Gastrocnemius medialis (tissue), 4 donors: ENCODE measurements around the gene CAPN5. TPM values are rescaled to one million over a fixed set of nuclear protein-coding genes. Genes with fewer than 3 reads are reported as not detected.

Source experiments
- ATAC-seq, 2 donors: fragments of 150-250 bp; one replicate each; pipeline ENCODE4 v1.9.1; 2016
- DNase-seq, 2 donors: peaks; one replicate each; pipeline ENCODE4 v3.0.0-alpha.2; 2019
- H3K27ac ChIP-seq, 4 donors: fragments of 200-600 bp; sonication (generic); 1 replicate in 1 of 4; 2 replicates in 3 of 4; pipeline ENCODE4 v1.5.1; 2016 to 2018; ENCODE audit warnings: mild to moderate bottlenecking in 2 of 4, moderate library complexity in 1 of 4
- H3K27me3 ChIP-seq, 3 donors: fragments of 200-600 bp; sonication (generic) in 2 of 3; 1 replicate in 1 of 3; 2 replicates in 2 of 3; pipeline versions ENCODE4 v1.5.1 to v1.6.0; 2016 to 2019; ENCODE audit warnings: mild to moderate bottlenecking in 1 of 3, moderate library complexity in 1 of 3
- H3K36me3 ChIP-seq, 2 donors: fragments of 200-600 bp; sonication (generic) in 1 of 2; one replicate each; pipeline ENCODE4 v1.5.1; 2017 to 2018
- H3K4me1 ChIP-seq, 2 donors: fragments of 200-600 bp; sonication (generic) in 1 of 2; one replicate each; pipeline ENCODE4 v1.5.1; 2016 to 2017; ENCODE audit warnings: mild to moderate bottlenecking in 2 of 2
- H3K4me3 ChIP-seq, 4 donors: fragments of 200-600 bp; sonication (generic) in 3 of 4; 1 replicate in 1 of 4; 2 replicates in 3 of 4; pipeline ENCODE4 v1.5.1; 2016 to 2019; ENCODE audit warnings: mild to moderate bottlenecking in 2 of 4
- H3K9me3 ChIP-seq, 3 donors: fragments of 200-600 bp; sonication (generic) in 2 of 3; 1 replicate in 1 of 3; 2 replicates in 2 of 3; pipeline ENCODE4 v1.5.1; 2016 to 2019
- POLR2A ChIP-seq, 2 donors: fragments of 450-650 bp; IDR thresholded peaks; one replicate each; pipeline ENCODE4 v1.6.1; 2017; ENCODE audit warnings: antibody characterized with exemption in 2 of 2, mild to moderate bottlenecking in 2 of 2, moderate library complexity in 2 of 2
- in situ Hi-C, 4 donors: fragments of 200-750 bp; cut with MboI; loops; one replicate each; pipeline versions ENCODE4 v1.15.0 to v1.8.0; 2017; ENCODE audit warnings: low sequenced_read_pairs in 4 of 4
- intact Hi-C: fragments of 100-400 bp; cut with DNase I; formaldehyde crosslinking; loops from one replicate; pipeline ENCODE4 v1.15.1; 2023; ENCODE audit warnings: low total_unique reads
- total RNA-seq, 4 donors: library from RNA; depleted of rRNA; stranded (reverse); fragments of >200 nt; gene quantifications; one replicate each; pipeline versions ENCODE4 v1.1.0 to v1.2.3, GENCODE V29; 2016
- TF ChIP-seq, protein P1 (sequence below), 5 experiments: fragments of 450-650 bp in 3 of 5; fragments of 200-600 bp in 2 of 5; sonication (generic) in 2 of 5; IDR thresholded peaks in 4 of 5; conservative IDR thresholded peaks in 1 of 5; 1 replicate in 4 of 5; 2 replicates in 1 of 5; pipeline ENCODE4 v1.5.1; 2016 to 2019; ENCODE audit warnings: antibody characterized with exemption in 5 of 5, mild to moderate bottlenecking in 3 of 5, moderate library complexity in 3 of 5

The CAPN5 gene
- total RNA-seq, 4 donors from 2014 or later: 0.58 to 12.4 (median 1.5) TPM

GRCh38 chr11:77136784-77137420, 70.1 kb downstream of the CAPN5 start:
- peaks cover 0 to 7% of the 10 kb centered on the region in 2 donors for H3K4me1 ChIP-seq
- H3K36me3 ChIP-seq: no peaks in the 10 kb centered on the region
- H3K9me3 ChIP-seq: no peaks in the 10 kb centered on the region
- DNase-seq (no peak), ATAC-seq (no peak)
- no peak overlapping the region for H3K27ac ChIP-seq
- no peak overlapping the region for H3K4me3 ChIP-seq
- no peak for TF ChIP-seq POLR2A (IDR thresholded peaks at IDR 0.05)
- TF ChIP-seq, protein P1, sequence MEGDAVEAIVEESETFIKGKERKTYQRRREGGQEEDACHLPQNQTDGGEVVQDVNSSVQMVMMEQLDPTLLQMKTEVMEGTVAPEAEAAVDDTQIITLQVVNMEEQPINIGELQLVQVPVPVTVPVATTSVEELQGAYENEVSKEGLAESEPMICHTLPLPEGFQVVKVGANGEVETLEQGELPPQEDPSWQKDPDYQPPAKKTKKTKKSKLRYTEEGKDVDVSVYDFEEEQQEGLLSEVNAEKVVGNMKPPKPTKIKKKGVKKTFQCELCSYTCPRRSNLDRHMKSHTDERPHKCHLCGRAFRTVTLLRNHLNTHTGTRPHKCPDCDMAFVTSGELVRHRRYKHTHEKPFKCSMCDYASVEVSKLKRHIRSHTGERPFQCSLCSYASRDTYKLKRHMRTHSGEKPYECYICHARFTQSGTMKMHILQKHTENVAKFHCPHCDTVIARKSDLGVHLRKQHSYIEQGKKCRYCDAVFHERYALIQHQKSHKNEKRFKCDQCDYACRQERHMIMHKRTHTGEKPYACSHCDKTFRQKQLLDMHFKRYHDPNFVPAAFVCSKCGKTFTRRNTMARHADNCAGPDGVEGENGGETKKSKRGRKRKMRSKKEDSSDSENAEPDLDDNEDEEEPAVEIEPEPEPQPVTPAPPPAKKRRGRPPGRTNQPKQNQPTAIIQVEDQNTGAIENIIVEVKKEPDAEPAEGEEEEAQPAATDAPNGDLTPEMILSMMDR (IDR thresholded peaks at IDR 0.05 in 4 of 5, conservative IDR thresholded peaks at IDR 0.05 in 1 of 5): no peak
- peaks cover 7 to 12% (median 7%) of the 10 kb centered on the region in 3 donors for H3K27me3 ChIP-seq
- in situ Hi-C loops: no loop called here
- intact Hi-C loops: no loop called here

DNA sequence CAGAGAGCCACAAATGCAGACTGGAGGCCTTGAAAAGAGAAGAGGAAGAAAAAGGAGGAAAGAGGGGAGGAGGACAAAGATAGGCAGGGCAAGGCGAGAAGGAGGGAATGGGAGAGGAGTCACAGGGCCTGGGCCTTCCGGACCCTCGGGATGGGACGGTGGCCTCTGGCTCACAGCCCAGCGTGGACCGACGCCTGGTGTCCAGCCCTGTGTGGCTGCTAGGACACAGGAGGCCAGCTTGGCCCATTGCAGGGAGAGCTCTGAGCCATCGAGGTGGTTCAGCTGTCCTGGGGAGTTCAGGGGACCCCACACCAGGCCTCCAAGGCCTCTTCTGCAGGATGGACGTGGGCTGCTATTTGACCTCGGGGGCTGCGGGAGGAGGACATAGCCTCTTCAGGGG, 70.7 kb downstream of the CAPN5 start:
- peaks cover 0 to 7% of the 10 kb centered on the region in 2 donors for H3K4me1 ChIP-seq
- H3K27ac ChIP-seq: no peak overlapping the region
- in situ Hi-C loops: no loop called here
- H3K4me3 ChIP-seq: no peak overlapping the region
- ATAC-seq: no peak
- H3K27me3 ChIP-seq: peaks cover 7 to 12% (median 7%) of the 10 kb centered on the region in 3 donors
- no peaks in the 10 kb centered on the region for H3K36me3 ChIP-seq
- no peaks in the 10 kb centered on the region for H3K9me3 ChIP-seq
- intact Hi-C loops: no loop called here
- TF ChIP-seq, protein P1 (IDR thresholded peaks at IDR 0.05 in 4 of 5, conservative IDR thresholded peaks at IDR 0.05 in 1 of 5): no peak
- DNase-seq: no peak

DNA sequence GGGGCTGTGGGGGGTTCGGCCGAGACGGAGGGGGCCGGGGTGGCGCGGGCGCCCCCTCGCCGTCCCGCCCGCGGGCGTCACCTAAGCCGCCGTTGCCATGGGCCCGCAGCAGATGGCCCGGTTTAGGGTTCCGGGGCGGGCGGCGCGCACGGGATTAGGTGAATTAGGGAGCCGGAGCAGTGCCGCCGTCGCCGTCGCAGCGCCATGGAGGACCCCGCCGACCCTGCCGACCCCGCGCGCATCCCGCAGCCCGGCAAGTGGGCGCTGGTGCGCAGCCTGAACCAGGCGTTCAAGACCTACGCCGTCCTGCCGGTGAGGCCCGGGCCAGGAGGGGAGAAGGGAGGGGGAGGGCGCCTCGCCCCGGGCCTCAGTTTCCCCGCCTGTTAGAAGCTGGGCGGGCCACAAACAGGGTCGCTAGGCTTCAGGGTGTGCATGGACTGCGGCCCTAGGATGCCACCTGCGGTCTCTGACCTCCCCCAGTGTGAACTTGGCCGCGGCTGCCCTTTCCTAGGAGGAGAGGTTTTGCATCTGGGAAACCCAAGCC, 71.4 kb downstream of the CAPN5 start:
- ATAC-seq: no peak
- H3K27me3 ChIP-seq: peaks cover 7 to 12% (median 7%) of the 10 kb centered on the region in 3 donors
- H3K36me3 ChIP-seq: no peaks in the 10 kb centered on the region
- no peak overlapping the region for H3K27ac ChIP-seq
- DNase-seq: no peak
- H3K9me3 ChIP-seq: no peaks in the 10 kb centered on the region
- in situ Hi-C loops (no loop called here), intact Hi-C loops (no loop called here)
- TF ChIP-seq POLR2A (IDR thresholded peaks at IDR 0.05): no peak
- TF ChIP-seq, protein P1 (IDR thresholded peaks at IDR 0.05 in 4 of 5, conservative IDR thresholded peaks at IDR 0.05 in 1 of 5): no peak
- no peak overlapping the region for H3K4me3 ChIP-seq
- H3K4me1 ChIP-seq: peaks cover 0 to 7% of the 10 kb centered on the region in 2 donors

DNA sequence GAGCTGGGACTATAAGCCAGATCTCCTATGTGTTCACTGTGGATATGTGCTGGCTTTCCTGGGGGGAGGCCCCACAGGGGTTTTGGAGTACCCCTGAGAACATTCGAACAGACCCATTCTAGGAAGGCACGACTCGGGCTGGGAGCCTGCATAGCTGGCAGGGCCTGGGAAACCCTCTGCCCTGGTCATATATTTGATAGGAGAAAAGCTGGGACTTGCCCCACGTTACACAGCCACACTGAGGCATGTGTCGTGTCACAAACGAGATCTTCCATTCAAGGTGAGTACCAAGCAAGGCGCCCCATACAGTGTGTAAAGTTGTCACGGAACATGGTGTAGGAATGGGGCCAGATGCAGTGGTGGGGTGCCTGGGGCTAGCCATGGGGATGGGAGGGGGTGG, 72.4 kb downstream of the CAPN5 start:
- DNase-seq (no peak), ATAC-seq (no peak)
- in situ Hi-C loops: no loop called here
- peaks cover 0 to 7% of the 10 kb centered on the region in 2 donors for H3K4me1 ChIP-seq
- no peaks in the 10 kb centered on the region for H3K9me3 ChIP-seq
- no peaks in the 10 kb centered on the region for H3K36me3 ChIP-seq
- no peak for TF ChIP-seq POLR2A (IDR thresholded peaks at IDR 0.05)
- TF ChIP-seq, protein P1 (IDR thresholded peaks at IDR 0.05 in 4 of 5, conservative IDR thresholded peaks at IDR 0.05 in 1 of 5): no peak
- intact Hi-C loops: no loop called here
- H3K27ac ChIP-seq: no peak overlapping the region
- no peak overlapping the region for H3K4me3 ChIP-seq
- peaks cover 7 to 12% (median 7%) of the 10 kb centered on the region in 3 donors for H3K27me3 ChIP-seq
